NK-92 (cell line): ENCODE results near the gene RNF227.

Source experiments
- DNase-seq: peaks from one replicate; lab custom pipeline; 2025; ENCODE audit not compliant: unreplicated experiment; lab: John Stamatoyannopoulos, UW

Gene RNF227

GRCh38 chr17:7930841-7931631 is 14.9 kb upstream of the RNF227 start:
- no peak for DNase-seq

- no peak for DNase-seq
Measured at GRCh38 chr17:7929158-7930023, 13.3 kb upstream of the RNF227 start, which contains the start of gene KCNAB3. Gene KCNAB3 (minus strand): TSS chr17:7929856. CDS start chr17:7929435, 421 bp downstream.

- no peak for DNase-seq
Measured at GRCh38 chr17:7927596-7927995, 11.5 kb upstream of the RNF227 start.

DNA sequence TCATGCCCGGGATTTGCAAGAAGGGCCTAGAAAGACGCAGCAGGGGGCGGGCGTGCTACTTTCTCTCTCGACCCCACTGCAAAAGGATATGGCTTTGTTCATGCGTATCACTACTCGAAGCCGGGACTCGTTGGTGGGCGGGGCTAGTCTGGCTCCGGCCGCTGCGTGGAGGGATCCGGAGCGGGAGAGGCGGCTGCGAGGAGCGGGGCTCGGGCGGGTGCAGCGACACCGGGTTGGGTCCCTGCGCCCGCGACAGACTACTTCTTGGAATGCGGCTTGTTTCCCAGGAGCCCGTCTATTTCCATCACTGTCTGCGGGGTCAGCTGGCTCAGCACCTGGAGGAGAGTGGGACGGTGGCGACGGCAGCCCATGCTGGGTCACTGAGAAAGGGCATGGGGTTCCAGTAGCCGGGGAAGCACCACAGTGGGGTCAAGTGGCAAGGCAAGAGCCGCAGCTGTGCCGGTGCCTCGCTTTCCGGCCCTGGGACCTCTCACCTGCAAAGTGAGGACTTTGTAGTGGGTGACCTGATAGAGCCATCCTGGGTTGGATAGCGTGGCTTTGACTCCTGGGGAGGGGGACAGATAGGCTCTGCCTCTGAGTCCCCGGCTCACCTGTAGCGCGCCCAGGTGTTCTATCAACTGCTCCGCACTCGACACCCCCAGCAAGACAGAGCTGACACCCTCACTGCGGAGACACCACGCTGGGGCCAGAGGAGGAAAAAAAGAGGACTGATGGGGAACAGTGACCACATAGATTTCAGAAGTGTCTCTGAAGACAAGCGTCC is 6.9 kb upstream of the RNF227 start:
- DNase-seq, result no peak

- DNase-seq, result no peak
Measured at GRCh38 chr17:7922269-7922844, 6.3 kb upstream of the RNF227 start.

GRCh38 chr17:7916808-7917207 is 719 bp upstream of the RNF227 start:
- no peak for DNase-seq

DNA sequence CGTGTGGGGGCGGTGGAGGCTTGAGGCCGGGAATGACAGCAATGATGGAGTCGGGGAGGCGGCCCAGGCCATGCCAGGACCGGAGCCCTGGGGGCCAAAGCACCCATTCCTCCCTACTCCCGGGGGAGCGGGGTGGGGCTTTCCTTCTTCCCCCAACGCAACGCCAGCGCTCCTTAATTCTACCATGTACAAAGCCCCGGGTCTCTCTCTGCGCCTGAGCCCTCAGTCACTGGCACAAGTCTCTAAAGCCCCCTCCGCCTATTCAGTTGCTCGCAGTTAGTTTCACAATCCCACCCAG is 245 bp upstream of the RNF227 start:
- DNase-seq, result no peak

- DNase-seq, result no peak
Measured at GRCh38 chr17:7915179-7915610, 894 bp downstream of the RNF227 start.

- DNase-seq, result no peak
Measured at GRCh38 chr17:7912927-7913524, 3.1 kb downstream of the RNF227 start.

- DNase-seq, result no peak
Measured at GRCh38 chr17:7911116-7911515, 5.0 kb downstream of the RNF227 start.

GRCh38 chr17:7910711-7911110 is 5.4 kb downstream of the RNF227 start:
- DNase-seq, result no peak

DNA sequence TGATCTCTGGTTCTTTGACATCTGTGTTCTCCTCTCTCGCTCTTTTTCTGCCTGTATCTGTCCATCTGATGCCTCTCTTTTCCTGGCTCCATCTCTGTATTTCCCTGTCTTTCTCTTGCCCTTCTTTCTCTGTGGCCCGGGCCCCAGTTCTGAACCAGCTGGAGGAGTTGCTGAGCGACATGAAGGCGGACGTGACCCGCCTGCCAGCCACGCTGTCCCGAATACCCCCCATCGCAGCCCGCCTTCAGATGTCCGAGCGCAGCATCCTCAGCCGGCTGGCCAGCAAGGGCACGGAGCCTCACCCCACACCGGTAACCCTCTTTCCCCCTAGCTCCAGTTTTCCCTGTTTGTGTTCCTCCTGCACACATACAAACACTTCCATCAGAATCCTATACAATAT is 5.8 kb downstream of the RNF227 start:
- no peak for DNase-seq

DNA sequence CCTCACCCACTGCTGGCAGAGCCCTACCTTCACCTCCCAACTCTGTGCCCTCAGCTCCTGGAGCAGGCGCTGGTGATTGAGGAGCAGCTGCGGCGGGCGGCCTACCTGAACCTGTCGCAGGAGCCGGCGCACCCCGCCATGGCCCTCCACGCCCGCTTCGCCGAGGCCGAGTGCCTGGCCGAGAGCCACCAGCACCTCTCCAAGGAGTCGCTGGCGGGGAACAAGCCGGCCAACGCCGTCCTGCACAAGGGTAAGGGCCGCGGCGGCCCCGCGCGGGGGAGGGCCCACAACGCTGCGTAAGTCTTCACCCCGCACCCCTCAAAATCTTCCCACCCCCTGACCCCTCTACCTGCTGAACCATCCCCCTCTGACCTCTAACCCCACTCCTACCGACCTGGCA is 7.0 kb downstream of the RNF227 start:
- no peak for DNase-seq

GRCh38 chr17:7903154-7904103 is 12.7 kb downstream of the RNF227 start:
- no peak for DNase-seq

GRCh38 chr17:7897773-7898172 is 18.3 kb downstream of the RNF227 start:
- DNase-seq, result no peak

- no peak for DNase-seq
Measured at GRCh38 chr17:7897090-7897489, 19.0 kb downstream of the RNF227 start.

DNA sequence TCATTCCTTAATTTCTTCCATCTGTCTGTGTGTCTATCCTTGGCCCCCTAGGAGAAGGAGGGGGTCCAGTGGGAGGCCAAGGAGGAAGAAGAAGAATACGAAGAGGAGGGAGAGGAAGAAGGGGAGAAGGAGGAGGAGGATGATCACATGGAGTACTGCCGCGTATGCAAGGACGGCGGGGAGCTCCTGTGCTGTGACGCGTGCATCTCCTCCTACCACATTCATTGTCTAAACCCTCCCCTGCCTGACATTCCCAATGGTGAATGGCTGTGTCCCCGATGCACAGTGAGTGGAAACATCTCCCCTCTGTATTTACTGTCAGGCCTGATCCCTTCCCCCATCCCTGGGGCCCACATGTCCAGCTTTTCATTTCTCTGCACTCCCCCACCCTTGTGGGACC is 21.2 kb downstream of the RNF227 start:
- DNase-seq, result no peak

- DNase-seq, result no peak
Measured at GRCh38 chr17:7894226-7894625, 21.9 kb downstream of the RNF227 start.

DNA sequence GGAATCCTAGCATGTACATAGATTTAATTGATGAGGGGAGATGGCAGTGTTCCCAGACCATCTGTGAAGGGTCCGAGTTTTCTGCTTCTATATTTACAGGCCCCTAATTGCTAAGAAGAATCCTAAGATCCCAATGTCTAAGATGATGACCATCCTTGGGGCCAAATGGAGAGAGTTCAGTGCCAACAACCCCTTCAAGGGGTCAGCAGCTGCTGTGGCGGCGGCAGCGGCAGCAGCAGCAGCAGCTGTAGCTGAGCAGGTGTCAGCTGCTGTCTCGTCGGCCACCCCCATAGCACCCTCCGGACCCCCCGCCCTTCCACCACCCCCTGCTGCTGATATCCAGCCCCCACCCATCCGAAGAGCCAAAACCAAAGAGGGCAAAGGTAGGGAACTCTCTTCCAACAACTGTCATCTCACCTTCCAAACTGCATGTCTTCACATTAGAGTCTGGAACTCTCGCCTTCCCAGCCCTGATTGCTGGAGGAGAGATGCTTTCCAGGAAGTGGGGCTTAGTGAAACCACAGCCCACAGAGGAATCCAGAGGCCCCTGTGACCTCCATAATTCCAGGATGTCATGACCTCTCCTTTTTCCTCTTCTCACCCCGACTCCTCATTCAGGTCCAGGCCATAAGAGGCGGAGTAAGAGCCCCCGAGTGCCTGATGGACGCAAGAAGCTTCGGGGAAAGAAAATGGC is 22.8 kb downstream of the RNF227 start:
- DNase-seq, result no peak
